Stomach (tissue), 4 donors: Measurements from ENCODE around the gene NARS2.

Experiments
- CTCF ChIP-seq, 7 experiments: fragments of 450-650 bp in 4 of 7; fragments of 200-600 bp in 3 of 7; sonication (generic) in 3 of 7; IDR thresholded peaks; one replicate each; pipeline ENCODE4 v1.5.1; 2016 to 2019; ENCODE audit warnings: antibody characterized with exemption in 7 of 7, control low read depth in 2 of 7, mild to moderate bottlenecking in 1 of 7
- EP300 ChIP-seq: sonication (generic); formaldehyde crosslinking; IDR thresholded peaks from one replicate; pipeline ENCODE4 v1.6.1; 2017; ENCODE audit warnings: antibody characterized with exemption
- POLR2AphosphoS5 ChIP-seq, 3 donors: sonication (generic); formaldehyde crosslinking; IDR thresholded peaks; one replicate each; pipeline ENCODE4 v1.6.1; 2016; ENCODE audit warnings: antibody characterized with exemption in 3 of 3

DNA sequence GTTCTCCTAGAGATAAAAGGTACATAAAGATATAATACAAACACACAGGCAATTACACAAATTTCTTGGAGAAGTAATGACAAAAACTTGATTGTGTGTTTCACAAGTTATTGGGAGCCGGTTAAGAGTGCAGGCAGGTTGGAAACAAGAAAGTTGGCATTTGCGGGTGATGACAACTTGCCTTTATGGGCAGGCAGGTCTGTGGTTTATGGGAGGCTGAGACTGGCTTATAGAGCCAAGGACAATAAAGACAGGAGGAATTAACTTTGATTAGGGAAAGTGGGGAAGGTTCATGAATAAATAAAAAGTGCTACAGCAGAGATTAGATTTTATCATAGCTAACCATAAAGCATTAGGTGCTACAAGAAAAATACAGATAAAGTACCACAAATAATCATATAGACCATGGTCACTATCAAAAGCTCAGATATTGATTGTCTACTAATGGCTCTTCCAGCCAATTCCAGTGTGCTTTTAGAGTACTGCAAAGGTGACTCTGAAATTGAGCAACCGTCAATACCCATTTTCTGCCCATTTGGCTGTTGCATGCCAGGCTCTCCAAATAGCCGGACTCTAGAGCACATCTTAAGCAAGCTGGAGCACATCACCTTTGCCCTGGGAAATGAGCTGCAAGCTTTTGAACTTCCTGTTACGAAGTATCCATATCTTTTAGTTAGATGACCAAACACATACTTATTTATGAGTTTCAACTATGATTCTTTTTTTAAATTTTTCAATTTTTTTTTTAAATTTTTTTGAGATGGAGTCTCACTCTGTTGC is 123.1 kb downstream of the NARS2 start:
- no peak for TF ChIP-seq CTCF (IDR thresholded peaks at IDR 0.05)
- no peak for TF ChIP-seq POLR2AphosphoS5 (IDR thresholded peaks at IDR 0.05)
- TF ChIP-seq EP300: no peak
